HG03025 (cell line): ENCODE data around the gene SLC27A1.

Source experiments
- ATAC-seq: cut with Tn5 transposase; IDR thresholded peaks from one replicate; pipeline ENCODE4 v1.9.1; 2021; ENCODE audit warnings: mild to moderate bottlenecking, moderate library complexity; ENCODE audit not compliant: unreplicated experiment, low FRiP score

SLC27A1 gene

DNA sequence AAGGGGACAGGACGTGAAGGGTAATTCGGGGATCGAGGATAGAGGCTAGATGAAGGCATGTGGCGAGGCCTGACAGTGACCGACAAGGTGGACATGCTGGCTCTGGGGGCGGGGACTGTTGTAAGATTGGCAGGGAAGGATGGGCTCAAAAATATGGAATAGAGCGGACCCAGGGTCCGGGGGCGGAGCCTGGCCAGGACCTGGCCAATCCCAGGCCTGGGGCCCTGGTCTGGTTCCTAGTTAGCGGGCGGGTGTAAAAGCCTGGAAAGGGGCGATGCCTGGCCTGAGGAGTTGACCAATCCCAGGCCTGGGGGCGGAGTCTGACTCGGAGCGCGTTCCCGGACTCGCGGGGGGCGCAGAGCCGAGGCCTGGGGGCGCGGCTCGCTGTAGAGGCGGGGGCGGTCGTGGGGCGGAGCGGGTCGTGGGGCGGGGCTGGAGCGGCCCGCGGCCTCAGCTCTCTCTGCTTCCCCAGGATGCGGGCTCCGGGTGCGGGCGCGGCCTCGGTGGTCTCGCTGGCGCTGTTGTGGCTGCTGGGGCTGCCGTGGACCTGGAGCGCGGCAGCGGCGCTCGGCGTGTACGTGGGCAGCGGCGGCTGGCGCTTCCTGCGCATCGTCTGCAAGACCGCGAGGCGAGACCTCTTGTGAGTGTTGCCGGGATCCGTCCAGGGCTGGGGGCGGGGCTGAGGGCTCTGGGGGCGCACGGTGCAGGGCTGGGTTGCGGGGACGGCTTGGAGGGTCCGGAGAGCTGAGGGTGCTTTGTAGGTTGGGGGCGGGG is at the start of gene SLC27A1:
Gene SLC27A1 (plus strand): TSS at position 457 of the 774 bp plus-strand sequence. CDS start 17 bp downstream, at position 474.
- ATAC-seq: peak; percentile 82

DNA sequence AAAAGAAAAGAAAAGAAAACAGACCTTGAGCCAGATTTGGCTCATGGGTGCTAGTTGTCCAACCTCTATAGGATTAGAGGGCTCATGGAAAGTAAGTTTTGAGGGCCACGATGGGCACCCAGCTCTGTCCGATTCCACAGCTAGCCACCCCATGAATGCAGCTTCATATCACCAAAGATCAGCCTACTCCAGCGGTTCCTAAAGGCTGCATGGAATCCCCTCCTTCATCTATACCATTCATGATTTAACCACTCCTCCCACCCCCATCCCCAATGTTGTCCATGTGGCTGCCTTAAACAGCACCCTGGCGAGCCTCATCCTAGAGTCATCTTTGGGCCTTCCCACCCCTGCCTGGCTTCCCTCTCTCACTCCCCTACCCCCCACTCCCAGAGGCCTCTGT is 48.4 kb upstream of the SLC27A1 start:
- no peak for ATAC-seq

DNA sequence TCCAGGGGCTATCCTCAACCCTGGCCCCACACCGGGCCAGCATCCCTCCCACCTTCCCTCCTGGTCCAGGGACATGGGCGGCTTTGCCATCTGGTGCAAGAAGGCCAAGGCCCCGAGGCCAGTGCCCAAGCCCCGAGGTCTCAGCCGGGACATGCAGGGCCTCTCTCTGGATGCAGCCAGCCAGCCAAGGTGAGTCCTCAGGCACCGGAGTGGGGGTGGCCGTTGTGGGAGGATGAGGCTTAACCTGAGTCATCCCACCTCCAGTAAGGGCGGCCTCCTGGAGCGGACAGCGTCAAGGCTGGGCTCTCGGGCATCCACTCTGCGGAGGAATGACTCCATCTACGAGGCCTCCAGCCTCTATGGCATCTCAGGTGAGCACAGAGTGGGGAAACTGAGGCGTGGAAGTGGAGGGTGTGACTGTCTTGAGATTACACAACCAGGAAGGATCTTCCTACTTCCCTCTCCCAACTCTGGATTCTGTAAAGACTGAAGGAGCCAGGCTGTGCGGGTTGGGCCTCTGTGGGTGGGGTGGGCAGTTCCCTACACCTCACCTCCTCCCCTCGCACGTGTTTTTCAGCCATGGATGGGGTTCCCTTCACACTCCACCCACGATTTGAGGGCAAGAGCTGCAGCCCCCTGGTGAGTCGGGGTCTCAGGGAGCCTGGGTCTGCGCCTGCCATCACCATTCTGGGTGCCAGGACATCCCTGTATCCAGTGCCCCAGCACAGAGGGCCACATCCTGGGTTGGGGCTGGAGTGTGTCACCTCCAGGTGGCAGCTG is 46.7 kb upstream of the SLC27A1 start:
- no peak for ATAC-seq

DNA sequence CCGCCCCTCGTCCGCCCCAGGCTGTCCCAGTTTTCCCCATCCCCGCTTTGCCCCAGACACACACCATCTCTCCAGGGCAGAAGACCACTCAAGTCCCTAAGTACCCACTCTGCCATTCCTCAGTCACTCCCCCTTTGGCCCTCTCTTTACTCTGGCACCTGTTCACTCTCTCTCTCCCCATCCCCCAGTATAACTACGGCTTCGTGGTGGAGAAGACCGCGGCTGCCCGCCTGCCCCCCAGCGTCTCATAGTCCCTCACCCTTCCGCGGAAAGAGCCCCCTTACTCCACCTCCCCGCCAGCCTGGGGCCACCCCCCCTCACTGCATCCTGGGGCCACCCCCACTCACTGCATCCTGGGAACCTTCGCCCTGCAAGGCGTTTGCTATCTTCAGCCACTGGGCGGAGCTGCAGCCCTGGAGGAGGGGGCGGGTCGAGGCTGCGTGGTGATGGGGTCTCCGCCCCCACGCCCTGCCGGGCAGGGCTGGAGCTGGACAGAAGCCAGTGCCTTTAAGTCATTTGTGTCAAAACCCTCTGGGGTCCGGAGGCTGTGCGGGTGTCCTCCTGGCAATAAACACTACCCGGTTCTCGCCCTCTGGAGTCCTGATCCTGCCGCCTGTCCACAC is 45.5 kb upstream of the SLC27A1 start:
- ATAC-seq: no peak

DNA sequence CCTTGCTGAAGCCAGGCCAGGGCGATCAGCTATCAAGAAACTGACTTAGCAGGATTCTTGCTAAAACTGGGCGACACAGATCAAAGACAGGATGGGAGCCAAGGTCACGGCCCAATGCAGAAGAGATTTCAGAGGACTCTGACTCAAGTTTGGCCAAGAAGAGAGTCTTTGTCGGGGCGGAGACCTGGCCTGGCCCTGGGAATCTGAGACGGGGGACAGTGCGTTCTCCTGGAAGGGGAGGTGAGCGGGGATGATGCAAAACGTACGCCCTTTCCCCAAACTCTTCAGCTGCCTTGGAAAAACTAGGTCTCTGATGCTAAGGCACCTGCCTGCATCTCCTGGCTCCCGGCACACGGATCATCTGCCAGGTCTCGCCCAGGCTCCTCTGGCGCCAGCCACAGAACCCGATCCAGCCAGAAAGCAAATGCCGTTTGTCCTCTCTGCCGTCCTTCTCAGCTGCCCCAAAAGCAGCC is 40.6 kb upstream of the SLC27A1 start:
- ATAC-seq: no peak

GRCh38 chr19:17431417-17431816 is 38.9 kb upstream of the SLC27A1 start:
- no peak for ATAC-seq

DNA sequence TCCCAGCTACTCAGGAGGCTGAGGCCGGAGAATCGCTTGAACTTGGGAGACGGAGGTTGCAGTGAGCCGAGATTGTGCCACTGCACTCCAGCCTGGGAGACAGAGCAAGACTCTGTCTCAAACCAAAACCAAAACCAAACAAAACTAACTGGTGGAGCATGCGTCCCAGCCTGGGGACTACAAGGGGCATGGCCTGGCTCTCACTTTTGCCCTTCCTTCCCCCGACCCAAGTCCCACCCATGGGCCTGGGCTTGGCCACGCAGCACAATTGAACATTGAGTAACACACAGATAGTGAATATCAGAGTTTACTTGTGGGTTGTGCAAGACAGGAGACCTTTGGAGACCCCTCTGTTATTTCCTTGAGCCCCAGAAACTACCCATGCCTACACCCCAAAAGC is 35.1 kb upstream of the SLC27A1 start:
- no peak for ATAC-seq

DNA sequence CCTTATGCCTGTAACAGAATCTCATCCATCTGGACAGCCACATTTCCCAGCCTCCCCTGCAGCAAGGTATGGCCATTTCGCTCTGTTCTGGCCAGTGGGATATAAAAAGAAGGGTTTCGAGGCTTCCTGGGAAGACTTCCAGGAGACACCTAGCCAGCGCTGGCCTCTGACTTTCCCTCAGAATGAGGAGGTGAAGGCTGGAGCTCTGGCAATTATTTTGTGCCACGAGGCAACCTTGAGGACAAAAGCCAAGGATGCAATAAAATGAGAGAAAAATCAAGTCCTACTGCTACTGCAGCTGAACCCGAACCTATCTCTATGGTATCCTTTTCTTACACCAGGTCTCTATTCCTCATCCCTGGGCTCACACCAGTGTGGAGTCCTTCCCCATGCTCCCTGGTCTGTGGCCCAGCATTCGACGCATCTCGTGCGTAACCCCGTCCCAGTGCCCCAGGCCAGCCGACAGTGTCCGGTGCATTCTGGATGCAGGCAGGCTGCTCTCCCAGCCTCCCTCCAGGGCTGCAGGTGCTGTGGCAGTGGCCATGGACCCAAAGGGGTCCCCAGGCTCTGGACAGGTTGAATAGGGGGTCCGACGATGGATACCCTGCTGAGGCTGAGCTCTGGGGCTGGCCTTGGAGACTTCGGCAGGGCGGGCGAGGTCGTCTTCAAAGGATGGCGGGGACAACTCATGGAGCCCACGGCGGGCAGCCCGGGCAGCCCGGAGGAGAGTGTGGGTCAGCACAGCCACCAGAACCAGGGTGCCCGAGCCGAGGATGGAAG is 34.0 kb upstream of the SLC27A1 start:
- no peak for ATAC-seq

DNA sequence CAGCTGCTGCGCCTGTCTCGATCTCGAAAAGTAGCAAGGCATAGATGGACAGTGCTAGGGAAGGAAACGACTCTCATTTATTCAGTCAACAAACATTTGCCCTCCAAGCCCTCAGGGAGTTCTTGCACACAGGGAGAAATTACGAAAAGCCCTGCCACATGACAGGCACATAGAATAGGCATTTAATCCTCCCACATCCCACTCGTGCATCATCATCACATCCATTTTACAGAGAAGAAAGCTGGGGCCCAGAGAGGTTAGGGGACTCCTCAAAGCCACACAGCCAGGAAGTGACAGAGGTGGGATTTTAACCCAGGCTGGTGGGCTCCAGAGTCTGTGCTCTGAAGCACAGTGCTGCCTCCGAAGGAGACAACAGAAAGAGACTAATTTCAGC is 33.5 kb upstream of the SLC27A1 start:
- no peak for ATAC-seq

DNA sequence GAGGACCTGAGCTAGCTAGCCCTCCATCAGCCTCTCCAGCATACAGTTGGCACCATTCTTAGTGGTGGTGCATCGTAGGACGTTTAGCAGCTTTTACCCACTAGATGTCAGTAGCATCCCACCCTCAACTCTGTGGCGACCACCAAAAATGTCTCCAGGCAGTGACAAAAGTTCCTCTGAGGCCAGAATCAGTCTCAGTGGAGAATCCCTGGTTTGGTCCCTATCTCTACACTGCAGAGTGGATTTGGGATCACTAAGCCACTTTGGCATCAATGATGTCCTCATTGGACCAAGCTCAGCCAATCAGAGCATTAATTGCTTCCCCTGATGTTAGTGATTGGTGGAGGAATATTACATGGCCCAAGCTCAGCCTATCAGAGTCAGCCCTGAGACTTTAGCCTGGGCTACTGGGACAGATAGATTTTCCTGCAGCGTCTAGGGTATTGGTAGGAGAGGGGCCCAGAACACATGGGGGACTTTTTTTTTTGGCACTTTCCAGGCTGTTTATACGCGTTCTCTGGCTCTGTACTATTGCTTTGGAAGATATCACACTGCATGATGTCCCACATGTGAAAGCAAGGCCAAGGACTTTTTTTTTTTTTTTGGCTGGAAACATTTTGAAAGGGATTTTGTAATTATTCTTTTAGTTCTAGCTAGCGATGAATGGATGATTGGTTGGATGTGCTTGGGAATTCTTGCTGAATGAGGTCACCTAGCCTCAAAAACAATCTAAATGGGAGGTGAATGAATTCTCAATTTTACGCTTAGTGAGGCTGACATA is 28.9 kb upstream of the SLC27A1 start:
- ATAC-seq: no peak

DNA sequence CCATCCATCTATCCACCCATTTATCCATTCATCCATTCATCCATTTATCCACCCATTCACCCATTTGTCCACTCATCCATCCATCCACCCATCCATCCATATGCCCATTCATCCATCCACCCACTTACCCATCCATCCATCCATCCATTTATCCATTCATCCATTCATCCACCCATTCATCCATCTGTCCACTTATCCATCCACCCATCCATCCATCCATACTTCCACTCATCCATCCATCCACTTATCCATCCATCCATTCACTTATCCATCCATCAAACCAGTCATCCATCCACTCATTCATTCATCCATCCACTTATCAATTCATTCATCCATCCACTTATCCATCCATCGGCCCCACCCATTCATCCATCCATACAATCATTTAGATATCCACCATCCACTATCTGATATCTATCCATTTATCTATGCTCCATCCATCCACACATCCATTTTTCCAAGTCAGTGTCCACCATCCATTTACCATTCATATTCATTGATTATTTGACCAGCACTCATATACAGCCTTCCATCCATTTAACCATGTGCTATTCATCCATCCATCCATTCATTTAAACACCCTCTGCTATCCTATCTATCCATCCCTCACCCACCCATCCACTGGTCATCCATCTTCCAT is 24.7 kb upstream of the SLC27A1 start:
- ATAC-seq: no peak

DNA sequence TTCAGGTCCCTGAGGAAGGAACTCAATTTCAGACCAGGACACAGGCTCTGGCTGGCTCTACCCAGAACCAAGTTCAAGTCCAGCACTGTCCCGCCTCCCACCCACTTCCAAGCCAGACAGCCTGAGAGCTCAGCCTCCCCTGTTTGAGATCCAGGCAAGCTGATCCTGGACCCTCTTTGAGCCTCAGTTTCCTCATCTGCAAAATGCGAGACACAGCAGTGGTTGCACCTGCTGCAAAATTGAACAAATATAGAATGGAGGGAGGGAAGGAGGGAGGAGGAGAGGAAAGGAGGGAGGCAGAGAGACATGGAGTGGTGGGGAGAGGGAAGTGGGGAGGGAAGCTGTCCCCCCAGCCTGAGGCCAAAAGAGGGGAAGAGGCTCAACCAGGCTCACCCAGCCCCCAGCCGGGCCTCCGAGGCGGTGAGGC is 22.6 kb upstream of the SLC27A1 start:
- ATAC-seq: no peak

DNA sequence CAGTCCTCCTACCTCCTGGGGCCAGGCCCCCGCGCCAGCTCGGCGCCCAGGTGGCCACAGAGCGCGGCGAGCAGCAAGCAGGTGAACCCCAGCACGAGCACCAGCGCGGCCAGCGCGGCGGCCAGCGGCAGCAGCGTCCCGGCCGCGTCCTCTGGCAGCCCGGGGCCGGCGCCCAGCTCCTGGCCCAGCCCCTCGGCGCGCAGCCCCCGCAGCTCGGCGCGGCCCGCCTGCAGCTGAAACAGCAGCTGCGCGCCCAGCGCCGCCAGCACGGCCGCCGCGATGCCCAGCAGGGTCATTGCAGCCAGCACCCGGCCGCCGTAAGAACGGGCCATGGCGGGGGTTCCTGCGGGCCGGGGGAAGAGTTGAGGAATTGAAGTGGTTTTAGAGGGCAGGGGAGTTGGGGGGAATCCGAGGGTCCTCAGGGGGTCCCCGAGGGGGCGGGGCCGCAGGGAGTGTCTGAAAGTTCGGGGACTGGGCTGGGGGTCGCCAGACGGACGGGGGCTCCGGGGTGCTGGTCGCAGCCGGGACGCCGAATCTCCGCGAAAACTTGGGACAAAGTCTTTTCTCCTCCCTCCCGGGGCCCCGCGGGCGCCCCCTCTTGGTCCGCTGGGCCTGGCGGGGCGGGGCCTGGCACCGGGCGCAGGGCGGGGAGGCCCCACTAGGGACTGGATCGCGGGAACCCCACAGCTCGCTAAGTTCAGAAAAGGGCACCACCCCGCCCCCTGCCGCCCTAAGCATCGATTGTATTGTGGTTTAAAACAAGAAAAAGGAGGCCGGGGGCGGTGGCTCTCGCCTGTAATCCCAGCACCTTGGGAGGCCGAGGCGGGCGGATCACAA is 22.0 kb upstream of the SLC27A1 start, which contains the start of gene TMEM221:
Gene TMEM221 (minus strand): TSS at position 538 of the 837 bp plus-strand sequence. CDS start 206 bp downstream, at position 332.
- ATAC-seq: no peak

DNA sequence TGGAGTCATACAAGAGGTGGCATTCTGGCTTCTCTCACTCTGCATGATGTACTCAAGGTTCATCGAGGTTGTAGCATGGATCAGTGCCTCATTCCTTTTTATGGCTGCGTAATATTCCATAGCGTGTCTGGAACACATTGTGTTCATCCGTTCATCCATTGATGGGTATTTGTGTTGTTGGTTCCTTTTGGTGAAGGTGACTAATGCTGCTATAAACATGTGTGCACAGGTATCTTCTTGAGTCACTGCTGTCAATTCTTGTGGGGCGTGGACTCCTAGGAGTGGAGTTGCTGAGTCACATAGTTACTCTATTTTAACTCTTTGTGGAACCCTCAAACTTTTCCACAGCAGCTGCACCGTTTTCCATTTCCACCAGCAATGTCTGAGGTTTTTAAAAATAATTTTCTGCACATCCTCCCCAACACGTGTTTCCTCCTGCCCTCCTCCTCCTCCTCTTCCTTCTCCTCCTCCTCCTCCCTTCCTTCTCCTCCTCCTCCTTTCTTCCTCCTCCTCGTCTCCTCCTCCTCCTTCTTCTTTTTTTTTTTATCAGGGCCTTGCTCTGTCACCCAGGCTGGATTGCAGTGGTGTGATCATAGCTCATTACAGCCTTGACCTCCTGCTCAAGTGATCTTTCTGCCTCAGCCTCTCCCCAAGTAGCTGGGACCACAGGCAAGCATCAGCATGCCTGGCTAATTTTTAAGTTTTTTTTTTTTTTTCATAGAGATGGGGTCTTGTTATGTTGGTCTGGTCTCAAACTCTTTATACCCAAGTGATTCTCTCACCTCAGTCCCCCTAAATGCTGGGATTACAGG is 19.9 kb upstream of the SLC27A1 start:
- ATAC-seq: no peak

DNA sequence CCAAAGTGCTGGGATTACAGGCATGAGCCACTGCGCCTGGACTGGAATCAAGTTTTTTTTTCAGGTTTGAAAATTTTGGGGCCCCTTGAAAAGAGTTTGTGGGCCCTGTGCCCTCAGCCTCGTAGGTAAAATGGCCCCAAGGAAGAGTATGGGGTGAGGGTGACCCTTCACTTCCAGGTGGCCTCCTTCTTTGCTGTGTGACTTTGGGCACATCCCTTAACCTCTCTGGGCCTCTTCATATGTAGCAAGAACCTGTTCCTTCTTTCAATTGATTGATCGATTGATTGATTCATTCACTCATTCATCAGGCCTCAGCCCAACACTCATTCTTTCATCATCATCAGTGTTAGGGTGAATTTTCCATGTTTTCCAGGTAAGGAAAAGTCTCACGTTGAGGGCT is 18.5 kb upstream of the SLC27A1 start:
- ATAC-seq: no peak

DNA sequence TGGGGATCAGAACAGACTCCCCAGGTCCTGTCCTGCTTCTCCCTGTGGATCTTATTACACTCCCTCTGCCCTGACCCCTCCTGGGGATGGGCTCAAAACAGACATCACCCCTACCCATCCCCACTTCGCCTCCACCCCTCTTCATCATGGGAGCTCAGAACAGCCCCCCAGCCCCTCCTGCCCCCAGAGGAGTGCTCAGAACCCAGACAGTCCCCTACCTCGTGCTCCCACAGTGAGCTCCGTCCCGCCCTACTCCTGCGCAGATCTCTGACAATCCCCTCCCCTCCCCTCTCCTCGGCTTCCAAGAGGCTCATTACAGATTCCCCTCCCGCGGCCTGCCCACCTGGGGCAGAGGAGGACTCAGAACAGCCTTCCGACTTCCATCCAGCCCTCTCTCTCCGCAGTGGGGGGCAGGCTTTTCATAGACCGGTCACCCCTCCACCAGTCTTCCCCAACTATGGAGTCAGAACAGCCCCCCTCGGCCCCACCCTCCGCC is 15.7 kb upstream of the SLC27A1 start:
- no peak for ATAC-seq
